GM12878 (cell line): ENCODE results near the gene FNDC11. TPM values are rescaled to one million over a fixed set of nuclear protein-coding genes. Genes with fewer than 3 reads are reported as not detected.

Source experiments
- ATAC-seq: fragments of 200-7000 bp; cut with Tn5 transposase; 3 replicates; pipeline ENCODE4 v1.9.1; 2020; ENCODE audit warnings: mild to moderate bottlenecking, moderate library complexity
- BruUV-seq: library from RNA; stranded (reverse); fragments of 400-500 nt; replicated peaks from 2 replicates; lab custom pipeline; 2021; lab: Mats Ljungman, UMichigan
- CTCF ChIA-PET: fragments of 300-600 bp; sonication (Branson Sonifier 250); formaldehyde crosslinking; extraction: SDS; loops from one replicate; lab custom pipeline; 2021; ENCODE audit warnings: inconsistent platforms; lab: Yijun Ruan, JAX
- POLR2A ChIA-PET: fragments of 350-600 bp; formaldehyde crosslinking; extraction: SDS; loops from one replicate; lab custom pipeline; 2021; ENCODE audit warnings: inconsistent platforms; lab: Charles Lee
- RAD21 ChIA-PET: fragments of 300-600 bp; sonication (Branson Sonifier 250); formaldehyde crosslinking; loops from one replicate; lab custom pipeline; 2023; ENCODE audit warnings: antibody characterized with exemption; ENCODE audit not compliant: unreplicated experiment; lab: Charles Lee
- SMC1A ChIA-PET: fragments of 300-600 bp; sonication (Branson Sonifier 250); formaldehyde crosslinking; loops from one replicate; lab custom pipeline; 2023; ENCODE audit not compliant: unreplicated experiment, uncharacterized antibody; lab: Charles Lee
- DNase-seq: peaks from one replicate; pipeline ENCODE4 v3.0.0-alpha.2; 2011; ENCODE audit warnings: low read depth, low spot score
- FAIRE-seq: peaks from 3 replicates; lab custom pipeline; 2011; peaks lifted over from hg19 to GRCh38; lab: Jason Lieb, UNC
- H2AFZ ChIP-seq: 2 replicates; pipeline ENCODE4 v1.6.0; 2011; ENCODE audit warnings: low read depth, low read length, control low read depth; ENCODE audit not compliant: control insufficient read depth
- H3K27ac ChIP-seq: 2 replicates; pipeline ENCODE4 v1.5.1; 2011; ENCODE audit warnings: control low read depth; ENCODE audit not compliant: control insufficient read depth, insufficient read depth
- H3K27me3 ChIP-seq, 2 experiments: replicated peaks in 1 of 2; 2 replicates each; pipeline versions ENCODE4 v1.6.0 to v1.6.1; 2011; ENCODE audit warnings: low read length in 1 of 2; ENCODE audit not compliant: control insufficient read depth in 2 of 2, insufficient read depth in 2 of 2
- H3K36me3 ChIP-seq, 2 experiments: 2 replicates each; pipeline ENCODE4 v1.5.1; 2011; ENCODE audit warnings: low read length in 1 of 2; ENCODE audit not compliant: control insufficient read depth in 2 of 2, insufficient read depth in 2 of 2
- H3K4me1 ChIP-seq: 2 replicates; pipeline ENCODE4 v1.6.1; 2011; ENCODE audit warnings: mild to moderate bottlenecking, low read length, moderate library complexity, mixed read lengths; ENCODE audit not compliant: control insufficient read depth, insufficient read depth
- H3K4me2 ChIP-seq: 2 replicates; pipeline ENCODE4 v1.6.0; 2011; ENCODE audit warnings: control low read depth; ENCODE audit not compliant: control insufficient read depth, insufficient read depth
- H3K4me3 ChIP-seq: fragments of 200-600 bp; sonication (generic); 2 replicates; pipeline ENCODE4 v1.5.1; 2016
- H3K79me2 ChIP-seq: 2 replicates; pipeline ENCODE4 v1.6.0; 2011; ENCODE audit warnings: low read length; ENCODE audit not compliant: control insufficient read depth, insufficient read depth
- H3K9ac ChIP-seq: 2 replicates; pipeline ENCODE4 v1.8.0; 2011; ENCODE audit warnings: low read length, control low read depth, mixed read lengths; ENCODE audit not compliant: control insufficient read depth, insufficient read depth
- H3K9me3 ChIP-seq: replicated peaks from 3 replicates; pipeline ENCODE4 v1.5.1; 2011; ENCODE audit warnings: mild to moderate bottlenecking, low read length; ENCODE audit not compliant: control insufficient read depth, insufficient read depth
- H4K20me1 ChIP-seq: 2 replicates; pipeline ENCODE4 v1.6.0; 2011; ENCODE audit not compliant: control insufficient read depth, insufficient read depth
- BMI1 ChIP-seq: fragments of 450-650 bp; IDR thresholded peaks from 2 replicates; pipeline ENCODE4 v1.6.1; 2016; ENCODE audit warnings: mild to moderate bottlenecking, moderate library complexity, borderline replicate concordance
- ETV6 ChIP-seq, 2 experiments: fragments of 450-650 bp in 1 of 2; IDR thresholded peaks in 1 of 2; conservative IDR thresholded peaks in 1 of 2; 2 replicates each; pipeline ENCODE4 v1.6.1; 2014; ENCODE audit warnings: antibody characterized with exemption in 1 of 2, borderline replicate concordance in 1 of 2, low read depth in 1 of 2, mild to moderate bottlenecking in 1 of 2, moderate library complexity in 1 of 2
- GABPA ChIP-seq: IDR thresholded peaks from 2 replicates; pipeline ENCODE4 v1.6.1; 2014; ENCODE audit warnings: antibody characterized with exemption, low read depth, mild to moderate bottlenecking, inconsistent platforms
- MEF2A ChIP-seq: IDR thresholded peaks from 2 replicates; pipeline ENCODE4 v1.6.1; 2011; ENCODE audit warnings: low read depth, mild to moderate bottlenecking, low read length, moderate library complexity; ENCODE audit not compliant: insufficient read depth
- STAT1 ChIP-seq: fragments of 450-650 bp; conservative IDR thresholded peaks from 2 replicates; pipeline ENCODE4 v1.6.1; 2014; ENCODE audit warnings: antibody characterized with exemption, mild to moderate bottlenecking
- STAT3 ChIP-seq: IDR thresholded peaks from 2 replicates; pipeline ENCODE4 v1.6.1; 2011; ENCODE audit warnings: low read depth, low read length, improper control_type of control experiment
- USF1 ChIP-seq: IDR thresholded peaks from 2 replicates; pipeline ENCODE4 v1.6.1; 2011; ENCODE audit warnings: borderline replicate concordance, low read depth, mild to moderate bottlenecking, moderate library complexity, mixed read lengths, low read length; ENCODE audit not compliant: insufficient read depth; ENCODE audit errors: extremely low read length
- WGBS: methylation state at CpG from one replicate; pipeline ENCODE4 v1.1.6; 2016; ENCODE audit warnings: low lambda C conversion rate; ENCODE audit not compliant: insufficient replicate concordance, insufficient coverage; ENCODE audit errors: missing lambda C conversion rate; 5-methylcytosine and 5-hydroxymethylcytosine counted together
- in situ Hi-C: fragments of 300-500 bp; cut with MboI; formaldehyde crosslinking; loops from 9 replicates; pipeline ENCODE4 v1.14.3; 2018; ENCODE audit warnings: mixed read lengths
- intact Hi-C: fragments of 100-400 bp; cut with micrococcal nuclease; formaldehyde crosslinking; loops from one replicate; pipeline ENCODE4 v1.14.2; 2022; ENCODE audit not compliant: unreplicated experiment
- polyA plus RNA-seq, 11 experiments: library from polyadenylated mRNA; depleted of rRNA in 4 of 11; unstranded in 6 of 11; stranded (reverse) in 5 of 11; fragments of >200 nt; fragmentation: Nextera tagmentation in 4 of 11; fragmentation: Illumina TruSeq in 1 of 11; extraction: Ambion mirVana in 4 of 11; extraction: Trizol in 1 of 11; gene quantifications; 1 replicate in 1 of 11; 2 replicates in 10 of 11; pipeline versions ENCODE4 v1.2.1 to v1.2.3, GENCODE V29; 2011 to 2016; ENCODE audit warnings: inconsistent platforms in 2 of 11, missing spikeins in 2 of 11, low read depth in 1 of 11
- total RNA-seq, 4 experiments: library from RNA; depleted of rRNA in 3 of 4; stranded (reverse); fragments of >200 nt in 3 of 4; fragmentation: Illumina TruSeq in 1 of 4; extraction: Trizol in 1 of 4; gene quantifications; 2 replicates each; pipeline versions ENCODE4 v1.2.1 to v1.2.3, GENCODE V29; 2013 to 2021

The FNDC11 gene
- total and polyA plus RNA-seq, 10 of the 15 experiments (the other 5 are each of a cell fraction or from before 2014, with no cell fraction given): 0.09 to 0.72 (median 0.34) TPM; not detected in 2

- H3K4me2 ChIP-seq: no peak overlapping the region
- CTCF ChIA-PET: interaction anchor here (1.0 to 1.3 kb wide), 3 partner anchors 10 to 31 kb away, joined by 3 to 9 read pairs (median 4); partner anchors contain the start of gene HELZ2
- 66% methylated on average over 31 of the region's 36 CpGs for WGBS
- no peak overlapping the region for H3K9ac ChIP-seq
- peaks cover 23% of the 10 kb centered on the region for H3K4me1 ChIP-seq
- no peaks in the 10 kb centered on the region for H3K79me2 ChIP-seq
- SMC1A ChIA-PET: interaction anchor here (1.2 kb wide), 1 partner anchor 100 kb away, joined by 4 read pairs; no protein-coding TSS in a partner anchor
- RAD21 ChIA-PET: interaction anchor here (0.8 to 1.7 kb wide), 4 partner anchors 11 to 100 kb away, joined by 3 to 9 read pairs (median 6); partner anchors contain the start of gene HELZ2
- ATAC-seq: no peak
- no peak for DNase-seq
- no peak for TF ChIP-seq ETV6 (conservative IDR thresholded peaks at IDR 0.05 in 1 of 2, IDR thresholded peaks at IDR 0.05 in 1 of 2; ENCODE audit: borderline replicate concordance in 1 of 2, low read depth in 1 of 2)
- TF ChIP-seq STAT3: no peak
- no peak for TF ChIP-seq BMI1
- TF ChIP-seq GABPA: no peak
- no peak for TF ChIP-seq STAT1
- TF ChIP-seq MEF2A: no peak
- TF ChIP-seq USF1: peak; percentile 36
- POLR2A ChIA-PET: interaction anchor here (1.1 to 1.5 kb wide), 3 partner anchors 11 to 100 kb away, joined by 3 read pairs; no protein-coding TSS in a partner anchor
- no peaks in the 10 kb centered on the region for H3K9me3 ChIP-seq
- no peaks in the 10 kb centered on the region for H3K36me3 ChIP-seq
- in situ Hi-C loops (no loop called here), intact Hi-C loops (no loop called here)
- no peak overlapping the region for H3K27ac ChIP-seq
- no peak overlapping the region for H3K4me3 ChIP-seq
- H4K20me1 ChIP-seq: no peaks in the 10 kb centered on the region
- no peak overlapping the region for H2AFZ ChIP-seq
- no peaks in the 10 kb centered on the region for H3K27me3 ChIP-seq
- no TSS peak for BruUV-seq
- FAIRE-seq: no peak
Measured at GRCh38 chr20:63542031-63542559, 11.9 kb upstream of the FNDC11 start.
